NK-92 (cell line): ENCODE measurements around the gene VLDLR.

Source experiments
- DNase-seq: peaks from one replicate; lab custom pipeline; 2025; ENCODE audit not compliant: unreplicated experiment; lab: John Stamatoyannopoulos, UW

The VLDLR gene

GRCh38 chr9:2620919-2621721 is 467 bp upstream of the VLDLR start:
- no peak for DNase-seq

GRCh38 chr9:2622461-2623287 is 1.1 kb downstream of the VLDLR start:
- DNase-seq, result no peak

- no peak for DNase-seq
Observed at GRCh38 chr9:2623288-2624050, 1.9 kb downstream of the VLDLR start.

GRCh38 chr9:2624051-2624682 is 2.6 kb downstream of the VLDLR start:
- DNase-seq, result no peak

- DNase-seq, result no peak
Observed at GRCh38 chr9:2625427-2625826, 3.8 kb downstream of the VLDLR start.

- no peak for DNase-seq
Observed at GRCh38 chr9:2628919-2629318, 7.3 kb downstream of the VLDLR start.

GRCh38 chr9:2630158-2630557 is 8.6 kb downstream of the VLDLR start:
- DNase-seq, result no peak

GRCh38 chr9:2631263-2631662 is 9.7 kb downstream of the VLDLR start:
- DNase-seq, result no peak

GRCh38 chr9:2634153-2634552 is 12.6 kb downstream of the VLDLR start:
- no peak for DNase-seq

GRCh38 chr9:2634818-2635217 is 13.2 kb downstream of the VLDLR start:
- DNase-seq, result no peak

GRCh38 chr9:2635922-2636321 is 14.3 kb downstream of the VLDLR start:
- no peak for DNase-seq

GRCh38 chr9:2637390-2637789 is 15.8 kb downstream of the VLDLR start:
- DNase-seq, result no peak

GRCh38 chr9:2638871-2639673 is 17.5 kb downstream of the VLDLR start:
- DNase-seq, result no peak

- DNase-seq, result no peak
Observed at GRCh38 chr9:2639786-2640185, 18.2 kb downstream of the VLDLR start.

- no peak for DNase-seq
Observed at GRCh38 chr9:2640570-2640969, 19.0 kb downstream of the VLDLR start.

GRCh38 chr9:2641033-2641432 is 19.4 kb downstream of the VLDLR start:
- no peak for DNase-seq

- DNase-seq, result no peak
Observed at GRCh38 chr9:2642068-2642467, 20.5 kb downstream of the VLDLR start.

- DNase-seq, result no peak
Observed at GRCh38 chr9:2645569-2645968, 24.0 kb downstream of the VLDLR start.

GRCh38 chr9:2655411-2655901 is 33.9 kb downstream of the VLDLR start:
- no peak for DNase-seq

- DNase-seq, result no peak
Observed at GRCh38 chr9:2657427-2657826, 35.8 kb downstream of the VLDLR start.
